GM18867 (cell line): ENCODE results near the gene CSNK1G1.
"Not testable (repeated sequence)": the region's sequence is repeated elsewhere in the genome, so short reads cannot be mapped to it uniquely, and the experiment has no call there.

Experiments used
- ATAC-seq: cut with Tn5 transposase; IDR thresholded peaks from one replicate; pipeline ENCODE4 v1.9.1; 2021; ENCODE audit warnings: mild to moderate bottlenecking, moderate library complexity; ENCODE audit not compliant: unreplicated experiment

Gene CSNK1G1

DNA sequence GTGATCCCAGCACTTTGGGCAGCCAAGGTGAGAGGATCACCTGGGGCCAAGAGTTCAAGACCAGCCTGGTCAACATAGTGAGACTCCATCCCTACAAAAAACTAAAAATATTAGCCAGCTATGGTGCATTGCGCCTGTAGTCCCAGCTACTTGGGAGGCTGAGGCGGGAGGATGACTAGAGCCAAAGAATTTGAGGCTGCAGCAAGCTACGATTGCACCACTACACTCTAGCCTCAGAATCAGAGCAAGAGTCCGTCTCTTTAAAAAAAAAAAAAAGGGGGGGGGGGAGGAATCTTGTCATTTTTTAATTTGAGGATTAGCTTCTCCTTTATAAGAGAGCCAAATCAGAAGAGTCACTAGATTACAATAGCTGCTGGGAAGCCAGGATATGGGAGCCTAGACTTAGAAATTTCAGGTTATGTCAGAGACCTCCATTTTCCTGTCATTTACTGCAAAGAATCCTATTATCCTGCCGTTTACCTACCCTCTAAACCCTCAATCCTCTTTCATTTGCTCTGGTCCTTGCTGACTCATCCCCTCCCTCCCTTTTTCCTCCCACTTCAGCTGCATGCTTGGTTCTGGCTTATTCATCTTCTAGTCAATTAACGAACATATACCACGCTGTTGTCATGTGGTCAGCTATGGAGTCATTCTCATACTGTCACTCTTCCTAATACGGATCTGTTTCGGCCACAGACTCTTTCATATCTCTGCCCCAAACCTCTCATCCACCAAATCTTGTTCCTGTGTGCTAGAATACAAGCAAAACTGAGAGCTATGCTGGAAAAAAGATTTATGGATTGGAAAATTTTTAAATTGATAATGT lies 109.4 kb downstream of the CSNK1G1 start:
- peak; percentile 93 for ATAC-seq

DNA sequence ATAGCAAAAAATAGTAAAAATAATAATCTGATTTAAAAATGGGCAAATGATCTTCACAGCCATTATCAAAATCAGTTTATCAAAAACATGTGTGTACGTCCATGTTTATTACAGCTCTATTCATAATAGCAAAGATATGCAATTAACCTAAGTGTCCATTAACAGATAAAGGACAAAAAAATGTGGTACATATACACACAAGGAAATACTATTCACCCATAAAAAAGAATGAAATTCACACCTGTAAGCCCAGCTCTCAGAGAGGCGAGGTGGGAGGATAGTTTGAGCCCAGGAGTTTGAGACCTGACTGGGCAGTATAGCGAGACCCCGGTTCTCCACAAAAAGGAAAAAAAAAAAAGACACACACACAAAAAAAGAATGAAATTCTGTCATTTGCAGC lies 110.6 kb downstream of the CSNK1G1 start:
- no peak for ATAC-seq

DNA sequence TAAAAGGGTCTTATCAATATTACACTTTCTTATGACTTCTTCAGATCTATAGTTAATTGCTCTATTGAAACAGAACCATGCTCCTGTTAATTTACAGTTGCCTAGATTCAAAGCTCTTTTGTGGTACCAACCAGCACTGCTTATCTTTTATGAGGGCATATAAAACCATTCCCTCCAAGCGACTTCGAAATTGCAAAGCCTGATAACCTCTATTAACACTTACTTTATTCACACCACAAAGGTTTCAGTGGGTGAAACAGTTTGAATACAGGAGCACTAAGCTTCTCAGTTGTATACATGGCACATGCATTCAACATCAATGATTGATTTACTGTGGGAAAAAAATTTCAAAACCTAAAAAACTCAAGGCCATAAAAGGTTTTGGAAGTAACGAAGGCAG lies 118.3 kb downstream of the CSNK1G1 start:
- ATAC-seq, result no peak

DNA sequence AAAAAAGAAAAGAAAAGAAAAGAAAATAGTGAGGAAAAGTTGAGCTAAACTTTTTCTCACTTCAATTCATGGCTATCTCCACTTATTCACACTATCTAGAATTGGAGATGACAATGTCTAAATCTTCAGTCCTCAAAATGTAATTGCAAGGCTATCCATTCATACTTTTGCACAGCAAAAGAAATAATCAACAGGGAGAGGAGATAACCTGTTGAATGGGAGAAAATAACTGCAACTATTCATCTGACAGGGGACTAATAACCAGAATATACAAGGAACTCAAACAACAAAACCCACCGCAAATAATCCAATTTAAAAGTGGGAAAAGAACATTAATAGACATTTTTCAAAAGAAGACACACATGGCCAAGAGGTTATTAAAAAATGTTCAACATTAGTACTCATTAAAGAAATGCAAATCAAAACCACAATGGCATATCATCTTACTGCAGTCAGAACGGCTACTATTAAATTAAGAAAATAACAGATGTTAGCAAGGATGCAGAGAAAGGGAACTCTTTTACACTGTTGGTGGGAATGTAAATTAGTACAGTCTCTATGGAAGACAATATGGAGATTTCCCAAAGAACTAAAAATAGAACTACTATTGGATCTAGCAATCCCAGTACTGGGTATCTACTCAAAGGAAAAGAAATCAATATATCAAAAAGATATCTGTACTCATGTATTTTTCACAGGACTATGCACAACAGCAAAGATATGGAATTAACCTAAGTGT lies 119.6 kb downstream of the CSNK1G1 start:
- ATAC-seq, result no peak

DNA sequence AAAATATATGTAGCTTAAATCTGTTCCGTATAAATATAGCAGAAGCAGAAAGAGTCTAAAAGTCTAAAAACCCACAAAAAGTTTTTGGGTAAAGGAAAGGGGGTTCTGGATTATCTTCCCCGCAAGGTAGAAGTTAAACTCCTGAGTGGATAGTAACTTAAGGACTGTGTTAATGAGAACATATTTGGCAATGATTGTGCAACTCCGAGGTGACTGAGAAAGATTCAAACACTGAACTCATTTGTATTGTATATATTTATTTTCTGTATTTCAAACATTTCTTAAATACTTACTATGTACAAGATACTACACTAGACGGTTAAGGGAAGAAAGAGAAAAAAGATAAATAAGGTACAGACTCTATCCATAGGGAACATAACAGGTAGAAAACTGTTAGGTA lies 120.4 kb downstream of the CSNK1G1 start:
- no peak for ATAC-seq

DNA sequence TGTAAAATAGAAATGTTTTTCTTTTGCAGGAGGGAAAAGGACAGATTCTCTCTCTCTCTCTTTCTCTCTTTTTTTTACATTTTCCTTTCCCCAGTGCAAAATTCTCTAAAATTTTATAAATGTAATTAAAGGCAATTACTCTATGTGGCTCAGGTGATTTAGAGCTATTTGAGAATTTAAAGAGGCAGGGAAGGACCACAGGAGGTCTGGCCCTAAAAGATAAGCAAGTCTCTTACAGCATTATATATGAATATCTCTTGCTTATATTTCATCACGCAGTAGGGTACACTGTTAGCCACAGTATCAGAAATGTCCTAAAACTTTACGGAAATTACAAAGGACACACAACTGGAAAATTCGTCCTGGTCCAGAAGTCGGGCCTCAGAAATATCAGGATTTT lies 122.7 kb downstream of the CSNK1G1 start:
- no peak for ATAC-seq

DNA sequence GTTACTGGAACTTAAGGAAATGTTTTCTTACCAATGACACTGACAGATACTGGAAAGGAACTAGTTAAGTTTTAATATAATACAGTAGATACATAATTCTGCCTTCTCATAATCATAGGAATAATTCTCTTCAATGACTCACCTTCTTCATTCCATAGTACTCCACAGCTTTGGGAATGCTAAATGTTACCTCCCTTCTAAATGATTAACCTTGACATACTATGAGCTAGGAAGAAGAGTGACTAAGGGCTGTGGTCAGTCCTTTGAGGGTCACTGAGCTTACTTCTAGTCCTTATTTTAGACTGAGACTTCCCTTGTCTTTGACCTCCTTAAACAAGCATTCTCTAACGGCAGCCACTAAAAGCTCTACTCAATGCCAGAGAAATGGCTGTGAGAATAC lies 123.6 kb downstream of the CSNK1G1 start:
- no peak for ATAC-seq

DNA sequence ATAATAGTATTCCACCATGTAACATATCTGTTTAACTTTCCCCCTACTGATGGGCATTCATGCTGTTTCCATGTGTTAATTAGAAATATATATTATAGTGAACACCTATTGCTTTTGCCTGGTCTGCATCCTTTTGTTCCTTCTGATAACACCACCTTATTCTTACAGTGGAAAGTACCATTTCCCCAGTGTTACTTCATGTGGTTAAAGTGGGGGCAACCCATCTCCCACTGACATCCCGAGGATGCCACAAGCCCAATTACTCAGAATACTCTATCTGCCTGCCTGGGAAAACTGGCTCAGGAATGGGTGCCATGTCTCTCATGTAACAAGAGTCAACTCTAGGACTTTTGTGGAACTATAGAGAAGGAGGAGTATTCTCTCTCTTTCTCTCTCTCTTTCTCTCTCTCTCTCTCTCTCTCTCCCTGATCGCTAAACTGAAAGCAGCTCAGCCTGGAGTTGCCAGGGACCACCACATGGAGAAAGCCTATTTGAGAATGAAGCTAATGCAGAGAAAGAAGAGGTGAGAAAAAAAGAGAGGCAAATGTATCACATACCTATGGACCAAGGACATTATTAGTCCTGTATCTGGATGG lies 126.7 kb downstream of the CSNK1G1 start:
- no peak for ATAC-seq

DNA sequence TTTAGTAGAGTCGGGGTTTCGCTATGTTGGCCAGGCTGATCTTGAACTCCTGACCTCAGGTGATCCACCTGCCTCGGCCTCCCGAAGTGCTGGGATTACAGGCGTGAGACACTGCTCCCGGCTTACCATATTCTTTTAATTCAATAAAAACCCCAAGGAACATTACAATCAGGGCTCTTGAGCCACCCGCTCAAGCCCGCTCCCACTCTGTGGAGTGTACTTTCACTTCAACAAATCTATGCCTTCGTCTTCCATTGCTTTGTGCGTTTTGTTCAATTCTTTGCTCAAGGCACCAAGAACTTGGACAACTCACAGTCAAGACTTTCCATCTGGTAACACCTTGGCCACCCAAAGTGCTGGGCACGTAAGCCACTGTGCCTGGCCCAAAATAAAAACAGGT lies 130.2 kb downstream of the CSNK1G1 start:
- no peak for ATAC-seq

DNA sequence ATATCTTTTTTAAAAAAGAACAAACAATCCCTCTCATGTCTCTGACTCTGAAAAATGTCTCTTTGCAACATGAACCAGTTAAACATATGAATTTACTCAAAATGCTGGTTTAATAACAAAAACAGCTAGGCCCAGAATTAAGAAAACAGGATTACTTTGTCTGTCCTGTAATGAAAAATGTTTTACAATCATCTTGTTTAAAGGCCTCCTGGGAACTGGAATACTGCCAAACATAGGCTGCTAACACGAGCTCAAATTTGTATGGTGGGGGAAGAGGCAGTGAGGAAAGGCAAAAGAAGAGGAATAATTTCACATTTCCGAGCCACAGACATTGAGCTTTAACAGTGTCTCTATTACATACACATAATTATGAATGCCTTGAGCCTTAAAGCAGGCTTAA lies 131.5 kb downstream of the CSNK1G1 start:
- ATAC-seq, result no peak

DNA sequence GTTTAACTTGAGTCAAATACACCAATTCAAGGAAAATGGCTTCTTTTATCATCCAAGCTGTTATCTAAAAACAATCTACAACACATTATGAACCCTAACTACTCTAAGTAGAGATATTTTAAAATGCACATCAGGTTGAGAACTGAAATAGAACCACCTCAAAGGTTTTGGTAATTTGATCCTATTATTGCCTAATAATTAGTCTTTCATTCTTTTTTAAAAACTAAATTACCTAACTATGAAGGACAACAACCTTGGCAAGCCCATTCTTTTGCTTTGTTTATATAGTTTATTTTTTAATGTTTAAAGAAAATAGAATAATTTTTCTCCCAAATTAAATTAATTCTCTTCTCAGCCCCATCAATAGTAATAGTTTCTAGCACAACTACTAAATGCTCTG lies 132.1 kb downstream of the CSNK1G1 start:
- ATAC-seq, result no peak

DNA sequence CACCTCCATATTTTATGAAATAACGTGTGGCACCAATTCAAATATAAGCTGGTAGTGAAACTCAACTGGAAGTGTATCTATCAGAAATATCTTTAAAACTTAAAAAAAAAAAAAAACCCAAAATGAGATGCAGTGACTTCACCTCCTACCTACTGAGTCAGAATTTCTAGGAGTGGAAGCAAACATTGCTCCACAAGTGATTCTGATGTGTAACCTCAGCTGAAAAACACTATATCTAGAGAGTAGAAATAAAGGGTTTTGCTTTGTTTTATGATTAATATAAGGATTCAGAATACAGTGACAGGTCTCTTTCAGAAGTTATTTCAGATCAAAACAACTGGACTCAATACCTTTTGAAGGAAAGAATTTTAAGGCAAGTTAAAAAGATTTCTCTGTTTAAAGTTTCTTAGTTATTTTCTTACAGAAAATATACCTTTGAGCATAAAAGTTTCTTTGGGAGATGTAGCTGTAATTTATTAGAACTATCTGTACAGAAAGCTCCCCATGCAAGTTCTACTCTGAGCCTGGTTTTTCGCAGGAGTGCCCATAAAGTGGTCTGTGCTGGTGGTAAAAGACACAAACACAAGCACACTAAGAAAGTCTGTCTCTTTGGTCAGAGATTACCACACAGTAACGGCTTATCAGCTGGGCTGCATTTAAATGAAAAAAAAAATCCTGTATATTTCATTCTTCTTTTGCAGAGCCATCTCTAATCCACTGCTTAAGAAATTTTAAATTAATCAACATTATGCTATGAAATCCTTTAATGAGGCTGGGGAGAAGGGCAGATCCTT lies 133.2 kb downstream of the CSNK1G1 start:
- no peak for ATAC-seq

DNA sequence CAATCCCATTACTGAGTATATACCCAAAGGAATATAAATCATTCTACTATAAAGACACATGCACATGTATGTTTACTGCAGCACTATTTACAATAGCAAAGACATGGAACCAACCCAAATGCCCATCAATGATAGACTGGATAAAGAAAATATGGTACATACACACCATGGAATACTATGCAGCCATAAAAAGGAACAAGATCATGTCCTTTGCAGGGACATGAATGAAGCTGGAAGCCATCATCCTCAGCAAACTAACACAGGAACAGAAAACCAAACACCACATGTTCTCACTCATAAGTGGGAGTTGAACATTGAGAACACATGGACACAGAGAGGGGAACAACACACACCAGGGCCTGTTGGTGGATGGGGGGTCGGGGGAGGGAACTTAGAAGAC lies 134.1 kb downstream of the CSNK1G1 start:
- ATAC-seq, result not testable (repeated sequence)

DNA sequence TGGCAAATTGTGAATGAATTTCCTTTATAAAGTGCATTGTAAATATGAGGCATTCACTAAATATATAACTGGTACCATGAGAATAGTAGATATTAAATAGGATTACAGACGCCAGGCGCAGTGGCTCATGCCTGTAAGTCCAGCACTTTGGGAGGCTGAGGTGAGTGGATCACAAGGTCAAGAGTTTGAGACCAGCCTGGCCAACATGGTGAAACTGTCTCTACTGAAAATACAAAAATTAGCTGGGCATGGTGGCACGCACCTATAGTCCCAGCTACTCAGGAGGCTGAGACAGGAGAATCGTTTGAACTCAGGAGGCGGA lies 138.6 kb downstream of the CSNK1G1 start:
- ATAC-seq, result not testable (repeated sequence)

DNA sequence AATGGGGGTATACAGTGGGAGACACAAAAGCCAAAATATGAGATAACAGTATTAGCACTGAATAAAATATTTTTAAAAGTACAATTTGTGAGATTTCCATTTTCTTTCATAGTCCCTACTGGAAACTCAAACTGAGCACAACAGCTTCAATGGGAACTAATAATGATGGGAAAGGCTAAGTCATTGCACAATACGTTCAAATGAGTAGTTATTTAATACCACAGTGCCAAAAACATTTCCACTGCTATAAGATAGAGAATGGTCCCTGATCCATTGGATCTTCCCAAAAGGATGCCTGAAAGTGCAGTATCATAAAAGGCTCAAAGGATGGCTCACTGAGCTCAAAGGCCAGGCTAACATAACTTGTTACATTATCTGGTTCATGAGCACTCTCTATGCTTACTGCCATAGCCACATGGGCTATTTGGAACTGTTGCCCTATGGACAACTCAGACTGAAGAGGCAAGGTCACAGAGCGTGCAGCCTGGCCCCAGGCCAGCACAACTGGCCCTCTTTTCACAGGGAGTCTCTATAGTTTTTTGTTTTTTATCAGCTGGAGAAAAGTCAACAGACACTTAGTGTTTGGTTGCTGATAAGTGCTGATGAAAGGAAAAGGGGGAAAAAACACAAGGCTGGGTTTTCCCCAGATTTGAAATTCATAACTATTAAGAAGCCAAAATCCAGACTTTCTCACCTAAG lies 139.1 kb downstream of the CSNK1G1 start:
- no peak for ATAC-seq

DNA sequence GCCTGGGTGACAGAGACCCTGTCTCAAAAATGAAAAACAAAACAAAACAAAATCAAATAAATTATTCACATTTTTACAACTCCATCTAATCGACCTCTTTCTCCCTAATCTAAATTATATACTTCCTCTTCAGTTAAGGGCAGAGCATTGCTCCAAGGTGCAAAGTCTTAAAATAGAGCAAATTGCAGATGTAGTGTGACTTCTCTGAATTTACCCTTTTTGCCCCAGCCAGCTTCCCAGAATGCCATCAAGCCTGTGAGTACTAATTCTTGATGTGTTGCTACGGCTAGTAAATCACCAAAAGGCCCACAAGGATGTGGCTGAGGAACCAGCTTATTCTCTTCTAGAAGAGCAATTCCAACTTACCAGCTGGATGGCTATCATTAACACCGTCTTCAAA lies 139.8 kb downstream of the CSNK1G1 start:
- no peak for ATAC-seq

DNA sequence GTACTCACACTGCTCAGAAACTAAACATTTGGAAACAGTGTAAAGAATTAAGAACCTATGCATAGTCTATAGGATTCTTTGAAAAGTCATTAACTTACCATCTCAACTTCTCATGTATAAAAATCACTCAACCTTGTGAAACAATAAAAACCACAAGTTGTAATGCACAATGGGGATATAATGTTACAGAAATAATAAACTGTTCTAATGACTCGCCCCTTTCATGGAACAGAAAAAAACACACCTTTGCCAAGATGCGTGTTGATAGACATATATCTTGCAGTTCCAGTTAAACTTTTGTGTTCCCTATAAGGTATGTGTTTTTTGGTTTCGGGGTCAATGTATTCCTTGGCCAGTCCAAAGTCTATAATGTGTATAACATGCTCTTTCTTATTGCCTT lies 142.3 kb downstream of the CSNK1G1 start:
- ATAC-seq, result no peak

DNA sequence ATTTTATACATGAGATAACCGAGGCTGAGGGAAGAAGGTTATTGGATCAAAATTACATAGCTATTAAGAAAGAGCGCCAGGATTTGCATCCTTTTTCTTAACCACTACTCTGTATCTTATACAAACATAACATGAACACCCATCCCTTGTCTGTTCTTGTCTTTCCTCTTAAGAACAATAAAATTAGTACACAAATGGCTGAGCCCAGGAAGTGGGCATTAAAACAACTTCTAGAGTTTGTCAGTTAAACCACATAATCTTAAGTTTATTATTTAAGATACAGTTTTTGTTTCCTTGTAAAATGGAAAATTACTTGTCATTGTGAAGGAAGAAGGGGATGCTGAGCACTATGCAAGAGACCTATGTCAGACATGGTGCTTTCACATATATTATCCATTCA lies 144.3 kb downstream of the CSNK1G1 start:
- ATAC-seq, result no peak

DNA sequence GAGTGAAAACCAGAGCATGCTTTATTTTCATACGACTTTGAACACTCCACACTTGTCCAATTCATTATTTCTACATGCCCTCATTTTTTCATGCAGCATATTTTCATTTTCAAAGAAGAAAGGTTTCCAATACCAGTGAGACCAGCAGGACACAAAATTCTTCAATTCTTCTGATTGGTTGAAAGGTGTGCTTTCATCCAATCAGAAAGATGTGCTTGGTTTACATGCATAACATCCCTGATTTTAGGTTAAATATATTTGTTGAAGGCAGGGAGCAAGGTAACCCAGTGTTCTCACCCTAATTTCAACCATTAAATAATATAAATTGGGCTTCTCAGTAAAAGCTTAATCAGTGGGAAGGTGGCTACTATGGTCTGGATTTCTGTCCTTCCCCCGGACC lies 145.6 kb downstream of the CSNK1G1 start:
- no peak for ATAC-seq

DNA sequence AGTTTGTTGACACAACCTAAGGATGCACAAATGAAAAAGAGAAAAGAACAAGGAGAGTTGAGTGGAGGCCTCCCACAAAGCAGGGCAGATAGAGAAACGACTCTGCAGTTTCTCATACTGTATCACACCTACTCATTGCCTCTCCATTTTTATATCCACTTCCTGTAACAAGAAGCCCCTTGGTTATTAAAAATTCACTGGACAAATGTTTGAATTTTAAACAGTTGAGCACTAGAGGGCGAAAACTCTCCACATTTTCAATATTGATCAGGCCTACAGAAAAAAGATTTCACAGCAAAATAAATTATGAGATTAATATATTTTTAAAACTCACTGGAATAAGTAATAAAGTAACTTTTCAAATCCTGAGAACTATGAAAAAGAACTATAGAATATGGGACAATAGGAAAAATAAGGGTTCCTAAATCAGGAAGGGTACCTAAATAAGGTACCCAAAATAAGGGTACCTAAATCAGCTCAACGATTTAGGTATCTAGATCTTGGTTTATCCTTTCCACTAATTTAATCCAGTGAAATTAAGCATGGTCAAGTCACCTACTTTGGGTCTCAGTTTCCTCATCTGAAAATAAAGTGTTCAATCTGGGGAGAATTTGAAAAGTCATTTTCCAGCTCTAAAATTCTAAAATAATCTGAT lies 146.2 kb downstream of the CSNK1G1 start:
- no peak for ATAC-seq
